GM19324 (cell line): ENCODE results near the gene UBE2J1.
"Not testable (repeated sequence)": the region's sequence is repeated elsewhere in the genome, so short reads cannot be mapped to it uniquely, and the experiment has no call there.

ENCODE experiments used
- ATAC-seq: cut with Tn5 transposase; IDR thresholded peaks from one replicate; pipeline ENCODE4 v1.9.1; 2021; ENCODE audit warnings: mild to moderate bottlenecking, moderate library complexity; ENCODE audit not compliant: unreplicated experiment, low FRiP score

UBE2J1 gene, protein sequence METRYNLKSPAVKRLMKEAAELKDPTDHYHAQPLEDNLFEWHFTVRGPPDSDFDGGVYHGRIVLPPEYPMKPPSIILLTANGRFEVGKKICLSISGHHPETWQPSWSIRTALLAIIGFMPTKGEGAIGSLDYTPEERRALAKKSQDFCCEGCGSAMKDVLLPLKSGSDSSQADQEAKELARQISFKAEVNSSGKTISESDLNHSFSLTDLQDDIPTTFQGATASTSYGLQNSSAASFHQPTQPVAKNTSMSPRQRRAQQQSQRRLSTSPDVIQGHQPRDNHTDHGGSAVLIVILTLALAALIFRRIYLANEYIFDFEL

DNA sequence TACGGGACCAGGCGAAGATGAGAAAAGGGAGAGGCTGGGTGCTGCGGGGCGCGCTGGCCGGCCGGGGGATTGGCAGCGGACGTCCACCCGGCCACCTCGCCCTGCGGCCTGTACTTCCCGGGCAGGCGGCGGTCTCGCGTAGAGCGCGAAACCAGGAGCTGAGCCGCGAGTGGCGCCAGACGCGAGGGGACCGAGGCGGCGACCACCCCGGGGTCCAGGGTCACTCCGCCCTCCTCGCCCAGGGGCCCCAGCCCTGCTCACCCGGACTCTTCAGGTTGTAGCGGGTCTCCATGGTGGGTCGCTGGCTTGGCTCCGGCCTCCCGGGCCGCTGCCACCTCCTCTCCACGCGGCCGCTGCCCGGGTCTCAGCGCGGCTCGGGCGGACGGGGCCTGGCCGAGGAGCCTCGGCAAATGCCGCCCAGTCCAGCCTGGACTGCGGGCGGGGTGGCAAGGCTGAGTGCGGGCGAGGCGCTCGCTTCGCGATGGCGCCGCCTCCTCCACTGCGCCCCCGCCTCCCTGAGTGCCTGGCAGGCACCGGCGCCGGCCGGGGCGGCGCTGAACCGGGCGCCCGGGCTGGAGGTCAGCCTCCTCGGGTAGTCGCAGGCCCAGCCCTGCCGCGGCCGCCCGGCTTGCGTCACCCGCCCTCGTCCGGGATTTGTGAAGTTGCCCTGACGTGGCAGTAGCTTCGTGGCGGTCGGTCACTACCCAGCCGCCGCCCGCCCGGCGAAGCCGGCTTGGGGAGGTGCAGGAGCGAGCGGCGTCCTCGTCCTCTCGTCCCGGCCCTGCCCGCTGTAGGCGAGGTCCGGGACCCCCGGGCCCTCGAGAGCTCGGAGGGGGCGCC, at the start of gene UBE2J1:
Gene UBE2J1 (minus strand): TSS at position 445 of the 840 bp plus-strand sequence. CDS start 153 bp downstream, at position 292.
- ATAC-seq: peak; percentile 59

- ATAC-seq: no peak
These were observed 48.4 kb upstream of the UBE2J1 start for GRCh38 chr6:89400912-89401399.

DNA sequence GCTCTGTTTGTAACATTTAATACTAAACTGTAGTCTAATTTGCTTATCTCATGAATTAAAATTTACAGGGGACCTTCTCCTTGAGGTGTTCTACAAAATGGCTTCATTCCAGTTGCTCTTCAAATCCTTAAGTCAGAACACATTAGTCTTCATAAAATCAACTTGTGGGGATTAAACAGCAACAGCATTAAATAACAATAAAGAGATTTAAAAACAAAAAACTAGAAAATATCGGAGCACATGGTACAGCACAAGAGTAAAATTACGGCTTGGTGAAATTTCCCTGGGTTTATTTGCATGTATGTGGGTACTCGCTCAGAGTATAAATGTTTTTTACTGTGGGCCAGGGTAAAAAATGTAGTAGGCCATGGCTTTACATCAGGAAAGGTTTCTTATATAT, 47.5 kb upstream of the UBE2J1 start:
- ATAC-seq: no peak

DNA sequence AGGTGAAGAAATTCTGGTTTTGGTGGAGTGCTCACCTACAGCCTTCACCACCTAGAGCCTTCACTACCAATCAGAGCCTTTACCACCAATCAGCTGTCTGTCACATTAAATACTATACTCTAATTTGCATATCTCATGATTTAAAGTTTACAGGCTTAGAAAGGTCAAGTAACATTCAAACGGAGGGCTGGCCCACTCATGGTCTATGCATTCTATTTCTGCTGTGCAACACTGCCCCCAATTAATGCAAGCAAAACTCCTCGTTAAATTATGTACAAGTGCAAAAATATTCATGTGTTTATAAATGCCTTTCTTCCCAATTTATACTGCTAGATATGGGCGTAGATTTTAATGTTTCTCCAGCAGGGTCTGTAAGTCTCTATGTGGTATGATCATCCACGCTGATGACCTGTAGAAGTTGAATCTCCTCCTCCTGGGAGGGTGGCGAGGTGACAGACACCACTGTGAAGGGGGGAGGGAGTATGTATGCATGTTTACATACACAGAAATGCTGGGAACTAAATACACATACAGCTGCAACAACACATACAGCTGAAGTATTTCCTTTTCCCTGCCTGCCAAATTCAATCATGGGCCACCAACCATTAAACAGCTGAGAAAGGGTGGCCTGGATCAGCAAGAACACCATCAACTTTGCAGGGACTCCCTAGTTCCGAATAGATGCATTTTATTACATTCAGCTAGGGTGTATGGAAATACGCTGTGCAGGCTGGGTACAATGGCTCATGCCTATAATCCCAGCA, 46.4 kb upstream of the UBE2J1 start:
- no peak for ATAC-seq

GRCh38 chr6:89397884-89398283, 45.4 kb upstream of the UBE2J1 start:
- not testable (repeated sequence) for ATAC-seq

DNA sequence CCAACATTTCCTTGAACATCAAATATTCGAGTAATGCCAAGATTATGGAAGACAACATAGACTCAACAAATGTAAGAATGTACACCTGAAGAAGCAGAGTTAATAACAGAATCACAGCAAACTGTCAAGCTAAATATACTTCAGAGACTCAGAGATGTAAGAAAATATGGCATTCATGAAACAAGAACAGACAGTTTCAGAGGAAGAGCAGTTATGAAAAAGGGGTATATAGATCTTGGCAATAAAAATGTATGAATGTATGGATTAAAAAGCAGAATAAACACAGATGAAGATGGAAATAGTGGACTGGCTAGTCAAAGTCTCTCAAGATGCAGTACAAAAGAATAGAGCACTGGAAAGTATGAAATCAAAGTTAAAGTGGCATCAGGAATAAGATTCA, 41.1 kb upstream of the UBE2J1 start:
- ATAC-seq: no peak

DNA sequence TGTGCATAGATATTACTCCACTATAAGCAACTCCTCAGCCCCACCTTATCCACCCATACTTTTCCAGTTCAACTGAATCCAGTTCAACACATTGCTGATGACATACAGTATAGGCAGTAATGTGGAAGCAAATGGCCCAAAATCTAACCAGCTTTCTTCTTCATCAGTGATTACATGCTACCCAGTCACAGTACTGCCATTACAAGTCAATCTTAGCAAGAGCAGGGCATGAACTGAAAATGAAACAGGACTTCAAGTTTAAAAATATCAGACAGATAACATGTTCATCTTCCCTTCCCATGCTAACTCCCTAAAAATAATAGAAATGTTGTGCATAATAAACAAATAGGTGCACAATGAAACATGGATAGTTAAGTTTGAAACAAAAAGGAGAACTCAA, 40.3 kb upstream of the UBE2J1 start:
- no peak for ATAC-seq

DNA sequence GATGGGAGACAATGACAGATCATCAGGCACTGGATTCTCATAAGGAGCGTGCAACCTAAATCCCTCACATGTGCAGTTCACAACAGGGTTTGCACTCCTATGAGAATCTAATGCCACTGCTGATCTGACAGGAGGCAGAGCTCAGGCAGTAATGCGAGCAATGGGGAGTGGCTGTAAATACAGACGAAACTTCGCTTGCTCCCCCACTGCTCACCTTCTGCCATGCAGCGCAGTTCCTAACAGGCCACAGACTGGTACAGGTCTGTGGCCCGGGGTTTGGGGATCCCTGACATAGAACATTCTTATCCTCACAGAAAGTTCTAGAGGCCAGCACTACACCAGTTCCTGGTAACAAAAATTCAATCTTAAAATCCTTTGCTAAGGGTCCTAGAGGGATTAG, 36.3 kb upstream of the UBE2J1 start:
- ATAC-seq: no peak

GRCh38 chr6:89387516-89388201, 35.1 kb upstream of the UBE2J1 start:
- peak; percentile 89 for ATAC-seq

DNA sequence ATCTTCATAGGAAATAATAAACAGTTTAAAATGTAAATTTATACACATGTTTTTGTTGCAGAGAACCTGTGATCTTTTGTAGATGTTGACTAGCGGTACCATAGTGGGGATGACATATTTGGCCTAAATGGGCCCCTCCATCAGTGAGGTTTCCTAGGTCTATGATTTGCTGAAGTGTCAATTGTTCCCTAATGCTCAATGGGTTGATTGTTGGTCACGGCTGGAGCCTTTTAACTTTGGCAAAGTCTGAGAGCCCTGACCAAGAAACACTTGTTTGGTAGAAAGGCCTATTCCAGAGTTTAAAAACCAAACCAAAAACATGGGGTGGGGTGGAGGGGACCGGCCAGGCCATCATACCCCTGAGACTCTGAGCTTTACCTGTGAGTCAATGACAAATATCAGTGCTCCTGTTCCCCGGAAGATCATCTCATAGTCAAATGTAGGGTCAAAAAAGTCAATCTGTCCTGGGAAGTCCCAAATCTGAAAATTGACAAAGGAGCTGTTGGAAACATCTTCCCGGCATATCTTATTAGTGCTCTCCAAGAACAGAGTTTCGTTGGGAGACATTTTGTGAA, 34.5 kb upstream of the UBE2J1 start:
- peak; percentile 14 for ATAC-seq

DNA sequence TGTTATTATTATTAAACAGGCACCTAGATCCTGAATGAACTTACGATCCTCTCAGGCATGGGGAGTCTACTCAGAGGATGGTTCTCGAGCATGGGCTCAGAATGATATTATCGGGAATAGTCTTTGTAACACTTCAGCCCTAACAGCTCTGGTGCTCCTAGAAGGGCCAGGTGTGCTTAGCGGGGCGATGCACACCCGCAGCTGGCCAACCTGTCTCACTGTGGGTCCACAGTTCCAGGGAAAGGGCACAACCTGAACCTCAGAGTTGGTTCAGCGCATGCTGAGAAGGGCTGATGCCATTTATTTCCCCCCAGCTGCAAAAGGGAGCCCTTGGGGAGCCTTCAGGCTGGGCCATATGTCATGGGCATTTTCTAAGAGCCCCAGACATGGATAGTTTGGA, 33.3 kb upstream of the UBE2J1 start:
- no peak for ATAC-seq

DNA sequence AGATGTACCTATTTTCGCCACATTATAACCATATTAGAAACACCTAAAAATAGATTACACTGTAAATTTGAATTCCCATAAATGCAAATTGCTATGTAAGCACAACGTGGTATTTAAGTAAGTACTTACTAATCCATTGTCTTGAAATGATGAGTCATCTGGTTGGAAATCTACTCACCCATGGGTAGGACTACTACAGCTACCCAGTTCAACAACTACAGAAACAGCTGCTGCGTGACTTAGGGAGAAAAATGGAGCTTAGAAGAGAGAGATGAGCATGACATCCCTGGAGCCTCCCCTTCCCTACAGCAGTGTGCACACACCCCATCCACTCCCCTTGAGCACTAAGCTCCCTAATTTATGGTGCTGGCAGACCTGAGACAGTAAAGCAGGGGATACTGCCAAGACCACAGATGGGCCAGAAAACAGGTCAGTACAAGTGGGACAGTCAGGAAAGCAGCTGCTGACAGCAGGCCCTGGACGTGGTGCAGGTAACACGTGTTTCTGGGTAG, 32.7 kb upstream of the UBE2J1 start:
- no peak for ATAC-seq

DNA sequence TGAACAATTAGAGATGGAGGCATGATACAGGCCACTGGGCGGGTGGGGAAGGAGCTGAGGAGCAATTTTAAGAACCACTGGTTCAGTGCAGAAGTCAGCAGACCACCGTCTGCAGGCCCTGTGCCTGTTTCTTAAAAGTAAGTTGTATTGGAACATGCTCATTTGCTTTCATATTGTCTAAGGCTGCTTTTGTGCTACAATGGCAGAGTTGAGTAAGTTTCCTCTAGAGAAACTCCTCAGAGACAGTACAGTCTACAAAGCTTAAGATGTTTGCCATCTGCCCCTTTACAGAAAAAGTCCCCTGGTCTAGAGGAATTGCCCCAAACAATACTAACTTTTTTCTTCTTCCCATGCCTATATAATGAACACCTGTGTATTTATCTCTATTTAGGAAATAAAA, 28.5 kb upstream of the UBE2J1 start:
- ATAC-seq: no peak

GRCh38 chr6:89379281-89379680, 26.8 kb upstream of the UBE2J1 start:
- no peak for ATAC-seq

DNA sequence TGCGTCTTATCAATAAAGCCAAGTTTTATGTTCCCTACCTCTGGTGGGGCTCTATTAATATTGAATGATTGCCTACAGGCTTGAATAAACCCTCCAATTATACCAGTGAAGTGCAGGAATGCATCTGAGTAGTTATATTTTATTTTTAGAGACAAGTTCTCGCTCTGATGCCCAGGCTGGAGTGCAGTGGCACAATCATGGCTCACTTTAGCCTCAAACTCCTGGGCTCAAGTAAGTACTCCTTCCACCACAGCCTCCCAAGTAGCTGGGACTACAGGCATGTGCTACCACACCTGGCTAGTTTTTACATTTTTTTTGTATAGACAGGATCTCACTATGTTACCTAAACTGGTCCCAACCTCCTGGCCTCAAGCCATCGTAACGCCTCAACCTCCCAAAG, 26.1 kb upstream of the UBE2J1 start:
- ATAC-seq: no peak

GRCh38 chr6:89375427-89376267, 23.1 kb upstream of the UBE2J1 start:
- ATAC-seq: peak; percentile 66

DNA sequence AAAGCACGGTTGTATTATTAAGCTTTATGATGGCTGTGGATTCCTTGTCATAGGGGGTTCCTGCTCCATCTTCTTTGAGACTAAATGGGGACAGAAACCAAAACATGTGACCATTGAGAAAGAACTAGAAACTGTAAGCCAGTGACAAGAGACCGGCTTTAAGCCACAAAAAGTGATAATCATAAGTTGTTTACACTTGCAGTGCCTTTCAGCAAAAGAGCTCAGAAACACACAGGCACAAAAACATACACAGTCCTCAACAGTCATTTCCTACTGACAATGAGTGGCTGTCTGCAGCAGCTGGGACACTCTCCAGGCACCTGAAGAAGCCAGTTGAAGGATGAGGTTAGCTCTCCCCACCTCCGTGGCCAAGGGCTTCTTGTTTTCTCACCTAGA, 20.0 kb upstream of the UBE2J1 start:
- ATAC-seq: peak; percentile 48

GRCh38 chr6:89371849-89372505, 19.5 kb upstream of the UBE2J1 start:
- peak; percentile 85 for ATAC-seq
